HepG2 (cell line): Measurements from ENCODE around the gene TENT4B. TPM values are rescaled to one million over a fixed set of nuclear protein-coding genes. Genes with fewer than 3 reads are reported as not detected.

Experiments
- EZH2 ChIP-seq: conservative IDR thresholded peaks from 2 replicates; pipeline ENCODE4 v1.6.1; 2012; ENCODE audit warnings: mild to moderate bottlenecking, low read depth, low read length, moderate library complexity
- KLF16 ChIP-seq, 2 experiments: sonication (generic) in 1 of 2; formaldehyde crosslinking in 1 of 2; IDR thresholded peaks; 2 replicates each; pipeline versions ENCODE4 v1.6.1 to v1.8.0; 2016 to 2023; ENCODE audit warnings: missing genetic modification reagents in 2 of 2, missing compliant biosample characterization in 1 of 2
- MAF1 ChIP-seq: sonication (generic); formaldehyde crosslinking; IDR thresholded peaks from 2 replicates; pipeline ENCODE4 v1.5.0; 2020; ENCODE audit warnings: missing genetic modification reagents, borderline replicate concordance
- PCBP1 ChIP-seq: fragments of 200-400 bp; formaldehyde crosslinking; IDR thresholded peaks from 2 replicates; pipeline ENCODE4 v1.6.1; 2017; ENCODE audit warnings: mild to moderate bottlenecking, low read depth, low read length, borderline replicate concordance
- REL ChIP-seq: sonication (generic); formaldehyde crosslinking; conservative IDR thresholded peaks from 2 replicates; pipeline ENCODE4 v1.8.0; 2022; ENCODE audit warnings: mild to moderate bottlenecking, missing genetic modification reagents, moderate library complexity
- SPEN ChIP-seq: sonication (generic); formaldehyde crosslinking; IDR thresholded peaks from 2 replicates; pipeline ENCODE4 v1.5.1; 2020; ENCODE audit warnings: low read depth, mild to moderate bottlenecking, missing genetic modification reagents
- ZMAT3 ChIP-seq: sonication (generic); formaldehyde crosslinking; conservative IDR thresholded peaks from 2 replicates; pipeline ENCODE4 v1.7.0; 2021; ENCODE audit warnings: missing genetic modification reagents
- ZNF20 ChIP-seq: sonication (generic); formaldehyde crosslinking; IDR thresholded peaks from 2 replicates; pipeline ENCODE4 v1.4.0; 2020; ENCODE audit warnings: mild to moderate bottlenecking, moderate library complexity, missing genetic modification reagents
- ZNF264 ChIP-seq: sonication (generic); formaldehyde crosslinking; IDR thresholded peaks from 2 replicates; pipeline ENCODE4 v1.4.0; 2020; ENCODE audit warnings: missing genetic modification reagents
- ZNF841 ChIP-seq: sonication (generic); formaldehyde crosslinking; IDR thresholded peaks from 2 replicates; pipeline ENCODE4 v1.8.1; 2023; ENCODE audit warnings: missing genetic modification reagents, borderline replicate concordance
- polyA plus RNA-seq, 8 experiments: library from polyadenylated mRNA; depleted of rRNA in 3 of 8; stranded (reverse) in 7 of 8; unstranded in 1 of 8; fragments of >200 nt; fragmentation: Illumina TruSeq in 4 of 8; extraction: Trizol in 4 of 8; gene quantifications; 2 replicates each; pipeline versions ENCODE4 v1.2.1 to v1.2.3, GENCODE V29; 2011 to 2016; ENCODE audit warnings: low read depth in 4 of 8, missing spikeins in 1 of 8, mixed read lengths in 1 of 8; ENCODE audit not compliant: insufficient read depth in 1 of 8
- total RNA-seq, 5 experiments: library from RNA; depleted of rRNA; stranded (reverse); fragments of >200 nt; fragmentation: Illumina TruSeq; extraction: Trizol; gene quantifications; 2 replicates each; pipeline ENCODE4 v1.2.3, GENCODE V29; 2016; ENCODE audit warnings: low read depth in 1 of 5
- TF ChIP-seq, protein P1 (sequence below): sonication (generic); formaldehyde crosslinking; IDR thresholded peaks from 2 replicates; pipeline ENCODE4 v1.4.0; 2020; ENCODE audit warnings: missing genetic modification reagents
- TF ChIP-seq, protein P2 (sequence below): sonication (generic); formaldehyde crosslinking; IDR thresholded peaks from 2 replicates; pipeline ENCODE4 v1.4.0; 2020; ENCODE audit warnings: missing genetic modification reagents
- TF ChIP-seq, protein P3 (sequence below): sonication (generic); formaldehyde crosslinking; IDR thresholded peaks from 2 replicates; pipeline ENCODE4 v1.8.0; 2022; ENCODE audit warnings: missing genetic modification reagents, mild to moderate bottlenecking, moderate library complexity, borderline replicate concordance
- TF ChIP-seq, protein P4 (sequence below): sonication (generic); formaldehyde crosslinking; IDR thresholded peaks from 2 replicates; pipeline ENCODE4 v1.4.0; 2020; ENCODE audit warnings: mild to moderate bottlenecking, missing genetic modification reagents
- TF ChIP-seq, protein P5 (sequence below): IDR thresholded peaks from 2 replicates; pipeline ENCODE4 v1.6.1; 2016; ENCODE audit warnings: mild to moderate bottlenecking

Gene TENT4B
- total and polyA plus RNA-seq, 2 of the 13 experiments (the other 11 are each of a cell fraction or from before 2014, with no cell fraction given) = 15.0 to 32.8 TPM

DNA sequence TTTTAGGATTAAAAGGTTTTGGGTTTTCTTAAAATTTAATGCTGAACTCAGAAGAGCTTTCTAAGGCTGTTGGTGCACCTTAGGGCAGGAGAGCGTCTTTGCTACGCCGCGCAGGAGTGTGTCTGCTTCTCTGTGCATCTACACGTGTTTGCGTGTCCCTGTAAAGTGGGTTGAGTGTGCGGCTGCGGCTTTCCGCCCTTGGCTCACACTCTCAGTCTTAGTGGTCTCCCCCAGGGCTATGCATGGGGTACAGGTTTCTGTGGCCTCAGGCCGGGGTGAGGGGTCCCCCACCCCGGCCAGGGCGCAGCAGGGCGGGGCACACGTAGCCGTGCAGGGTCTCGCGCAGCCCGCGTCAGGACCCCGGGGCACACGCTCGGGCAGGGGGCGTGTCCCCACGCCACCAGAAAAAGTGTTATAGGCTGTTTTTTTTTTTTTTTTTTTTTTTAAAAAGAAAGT is 727 bp upstream of the TENT4B start (continued):
- TF ChIP-seq SPEN (CRISPR knock-in tag) (no peak), ZNF20 (CRISPR knock-in tag) (0 out of 2 replicates have a peak, but pooled peaks have one; percentile 55), ZNF264 (CRISPR knock-in tag) (no peak), ZNF841 (no peak), MAF1 (CRISPR knock-in tag) (no peak; the same call in 1 of the 2 replicates), REL (CRISPR knock-in tag) (no peak), KLF16 (CRISPR knock-in tag; IDR thresholded peaks at IDR 0.05) (no peak), EZH2 (no peak), PCBP1 (0 out of 2 replicates have a peak, but pooled peaks have one; percentile 19), ZMAT3 (peak; percentile 56; the same call in 1 of the 2 replicates)
- TF ChIP-seq, protein P1, sequence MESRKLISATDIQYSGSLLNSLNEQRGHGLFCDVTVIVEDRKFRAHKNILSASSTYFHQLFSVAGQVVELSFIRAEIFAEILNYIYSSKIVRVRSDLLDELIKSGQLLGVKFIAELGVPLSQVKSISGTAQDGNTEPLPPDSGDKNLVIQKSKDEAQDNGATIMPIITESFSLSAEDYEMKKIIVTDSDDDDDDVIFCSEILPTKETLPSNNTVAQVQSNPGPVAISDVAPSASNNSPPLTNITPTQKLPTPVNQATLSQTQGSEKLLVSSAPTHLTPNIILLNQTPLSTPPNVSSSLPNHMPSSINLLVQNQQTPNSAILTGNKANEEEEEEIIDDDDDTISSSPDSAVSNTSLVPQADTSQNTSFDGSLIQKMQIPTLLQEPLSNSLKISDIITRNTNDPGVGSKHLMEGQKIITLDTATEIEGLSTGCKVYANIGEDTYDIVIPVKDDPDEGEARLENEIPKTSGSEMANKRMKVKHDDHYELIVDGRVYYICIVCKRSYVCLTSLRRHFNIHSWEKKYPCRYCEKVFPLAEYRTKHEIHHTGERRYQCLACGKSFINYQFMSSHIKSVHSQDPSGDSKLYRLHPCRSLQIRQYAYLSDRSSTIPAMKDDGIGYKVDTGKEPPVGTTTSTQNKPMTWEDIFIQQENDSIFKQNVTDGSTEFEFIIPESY = no peak
- TF ChIP-seq, protein P2, sequence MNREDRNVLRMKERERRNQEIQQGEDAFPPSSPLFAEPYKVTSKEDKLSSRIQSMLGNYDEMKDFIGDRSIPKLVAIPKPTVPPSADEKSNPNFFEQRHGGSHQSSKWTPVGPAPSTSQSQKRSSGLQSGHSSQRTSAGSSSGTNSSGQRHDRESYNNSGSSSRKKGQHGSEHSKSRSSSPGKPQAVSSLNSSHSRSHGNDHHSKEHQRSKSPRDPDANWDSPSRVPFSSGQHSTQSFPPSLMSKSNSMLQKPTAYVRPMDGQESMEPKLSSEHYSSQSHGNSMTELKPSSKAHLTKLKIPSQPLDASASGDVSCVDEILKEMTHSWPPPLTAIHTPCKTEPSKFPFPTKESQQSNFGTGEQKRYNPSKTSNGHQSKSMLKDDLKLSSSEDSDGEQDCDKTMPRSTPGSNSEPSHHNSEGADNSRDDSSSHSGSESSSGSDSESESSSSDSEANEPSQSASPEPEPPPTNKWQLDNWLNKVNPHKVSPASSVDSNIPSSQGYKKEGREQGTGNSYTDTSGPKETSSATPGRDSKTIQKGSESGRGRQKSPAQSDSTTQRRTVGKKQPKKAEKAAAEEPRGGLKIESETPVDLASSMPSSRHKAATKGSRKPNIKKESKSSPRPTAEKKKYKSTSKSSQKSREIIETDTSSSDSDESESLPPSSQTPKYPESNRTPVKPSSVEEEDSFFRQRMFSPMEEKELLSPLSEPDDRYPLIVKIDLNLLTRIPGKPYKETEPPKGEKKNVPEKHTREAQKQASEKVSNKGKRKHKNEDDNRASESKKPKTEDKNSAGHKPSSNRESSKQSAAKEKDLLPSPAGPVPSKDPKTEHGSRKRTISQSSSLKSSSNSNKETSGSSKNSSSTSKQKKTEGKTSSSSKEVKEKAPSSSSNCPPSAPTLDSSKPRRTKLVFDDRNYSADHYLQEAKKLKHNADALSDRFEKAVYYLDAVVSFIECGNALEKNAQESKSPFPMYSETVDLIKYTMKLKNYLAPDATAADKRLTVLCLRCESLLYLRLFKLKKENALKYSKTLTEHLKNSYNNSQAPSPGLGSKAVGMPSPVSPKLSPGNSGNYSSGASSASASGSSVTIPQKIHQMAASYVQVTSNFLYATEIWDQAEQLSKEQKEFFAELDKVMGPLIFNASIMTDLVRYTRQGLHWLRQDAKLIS = no peak
- TF ChIP-seq, protein P3, sequence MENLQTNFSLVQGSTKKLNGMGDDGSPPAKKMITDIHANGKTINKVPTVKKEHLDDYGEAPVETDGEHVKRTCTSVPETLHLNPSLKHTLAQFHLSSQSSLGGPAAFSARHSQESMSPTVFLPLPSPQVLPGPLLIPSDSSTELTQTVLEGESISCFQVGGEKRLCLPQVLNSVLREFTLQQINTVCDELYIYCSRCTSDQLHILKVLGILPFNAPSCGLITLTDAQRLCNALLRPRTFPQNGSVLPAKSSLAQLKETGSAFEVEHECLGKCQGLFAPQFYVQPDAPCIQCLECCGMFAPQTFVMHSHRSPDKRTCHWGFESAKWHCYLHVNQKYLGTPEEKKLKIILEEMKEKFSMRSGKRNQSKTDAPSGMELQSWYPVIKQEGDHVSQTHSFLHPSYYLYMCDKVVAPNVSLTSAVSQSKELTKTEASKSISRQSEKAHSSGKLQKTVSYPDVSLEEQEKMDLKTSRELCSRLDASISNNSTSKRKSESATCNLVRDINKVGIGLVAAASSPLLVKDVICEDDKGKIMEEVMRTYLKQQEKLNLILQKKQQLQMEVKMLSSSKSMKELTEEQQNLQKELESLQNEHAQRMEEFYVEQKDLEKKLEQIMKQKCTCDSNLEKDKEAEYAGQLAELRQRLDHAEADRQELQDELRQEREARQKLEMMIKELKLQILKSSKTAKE = no peak
- TF ChIP-seq, protein P4, sequence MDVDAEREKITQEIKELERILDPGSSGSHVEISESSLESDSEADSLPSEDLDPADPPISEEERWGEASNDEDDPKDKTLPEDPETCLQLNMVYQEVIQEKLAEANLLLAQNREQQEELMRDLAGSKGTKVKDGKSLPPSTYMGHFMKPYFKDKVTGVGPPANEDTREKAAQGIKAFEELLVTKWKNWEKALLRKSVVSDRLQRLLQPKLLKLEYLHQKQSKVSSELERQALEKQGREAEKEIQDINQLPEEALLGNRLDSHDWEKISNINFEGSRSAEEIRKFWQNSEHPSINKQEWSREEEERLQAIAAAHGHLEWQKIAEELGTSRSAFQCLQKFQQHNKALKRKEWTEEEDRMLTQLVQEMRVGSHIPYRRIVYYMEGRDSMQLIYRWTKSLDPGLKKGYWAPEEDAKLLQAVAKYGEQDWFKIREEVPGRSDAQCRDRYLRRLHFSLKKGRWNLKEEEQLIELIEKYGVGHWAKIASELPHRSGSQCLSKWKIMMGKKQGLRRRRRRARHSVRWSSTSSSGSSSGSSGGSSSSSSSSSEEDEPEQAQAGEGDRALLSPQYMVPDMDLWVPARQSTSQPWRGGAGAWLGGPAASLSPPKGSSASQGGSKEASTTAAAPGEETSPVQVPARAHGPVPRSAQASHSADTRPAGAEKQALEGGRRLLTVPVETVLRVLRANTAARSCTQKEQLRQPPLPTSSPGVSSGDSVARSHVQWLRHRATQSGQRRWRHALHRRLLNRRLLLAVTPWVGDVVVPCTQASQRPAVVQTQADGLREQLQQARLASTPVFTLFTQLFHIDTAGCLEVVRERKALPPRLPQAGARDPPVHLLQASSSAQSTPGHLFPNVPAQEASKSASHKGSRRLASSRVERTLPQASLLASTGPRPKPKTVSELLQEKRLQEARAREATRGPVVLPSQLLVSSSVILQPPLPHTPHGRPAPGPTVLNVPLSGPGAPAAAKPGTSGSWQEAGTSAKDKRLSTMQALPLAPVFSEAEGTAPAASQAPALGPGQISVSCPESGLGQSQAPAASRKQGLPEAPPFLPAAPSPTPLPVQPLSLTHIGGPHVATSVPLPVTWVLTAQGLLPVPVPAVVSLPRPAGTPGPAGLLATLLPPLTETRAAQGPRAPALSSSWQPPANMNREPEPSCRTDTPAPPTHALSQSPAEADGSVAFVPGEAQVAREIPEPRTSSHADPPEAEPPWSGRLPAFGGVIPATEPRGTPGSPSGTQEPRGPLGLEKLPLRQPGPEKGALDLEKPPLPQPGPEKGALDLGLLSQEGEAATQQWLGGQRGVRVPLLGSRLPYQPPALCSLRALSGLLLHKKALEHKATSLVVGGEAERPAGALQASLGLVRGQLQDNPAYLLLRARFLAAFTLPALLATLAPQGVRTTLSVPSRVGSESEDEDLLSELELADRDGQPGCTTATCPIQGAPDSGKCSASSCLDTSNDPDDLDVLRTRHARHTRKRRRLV (CRISPR knock-in tag) = no peak
- TF ChIP-seq, protein P5, sequence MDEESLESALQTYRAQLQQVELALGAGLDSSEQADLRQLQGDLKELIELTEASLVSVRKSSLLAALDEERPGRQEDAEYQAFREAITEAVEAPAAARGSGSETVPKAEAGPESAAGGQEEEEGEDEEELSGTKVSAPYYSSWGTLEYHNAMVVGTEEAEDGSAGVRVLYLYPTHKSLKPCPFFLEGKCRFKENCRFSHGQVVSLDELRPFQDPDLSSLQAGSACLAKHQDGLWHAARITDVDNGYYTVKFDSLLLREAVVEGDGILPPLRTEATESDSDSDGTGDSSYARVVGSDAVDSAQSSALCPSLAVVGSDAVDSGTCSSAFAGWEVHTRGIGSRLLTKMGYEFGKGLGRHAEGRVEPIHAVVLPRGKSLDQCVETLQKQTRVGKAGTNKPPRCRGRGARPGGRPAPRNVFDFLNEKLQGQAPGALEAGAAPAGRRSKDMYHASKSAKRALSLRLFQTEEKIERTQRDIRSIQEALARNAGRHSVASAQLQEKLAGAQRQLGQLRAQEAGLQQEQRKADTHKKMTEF = no peak
